Chondrocyte (in vitro differentiated cells): Measurements from ENCODE around the gene SLIT1. TPM values are rescaled to one million over a fixed set of nuclear protein-coding genes. Genes with fewer than 3 reads are reported as not detected.
A peak's percentile ranks its signal among the peaks of the same experiment; 100 is the strongest.

Source experiments
- DNase-seq: peaks from one replicate; pipeline ENCODE4 v3.0.0; 2021; ENCODE audit warnings: mixed read lengths, low spot score
- H3K27ac Mint-ChIP-seq: one replicate; pipeline ENCODE4 v1.8.0; 2021; ENCODE audit warnings: mild to moderate bottlenecking, moderate library complexity, mixed read lengths; ENCODE audit not compliant: unreplicated experiment
- H3K27me3 Mint-ChIP-seq: 2 replicates; pipeline ENCODE4 v1.8.0; 2021; ENCODE audit warnings: low read depth, mixed read lengths
- H3K36me3 Mint-ChIP-seq: 2 replicates; pipeline ENCODE4 v1.8.0; 2021; ENCODE audit warnings: low read depth, mixed read lengths
- H3K4me1 Mint-ChIP-seq: 2 replicates; pipeline ENCODE4 v1.8.0; 2021; ENCODE audit warnings: low read depth, mild to moderate bottlenecking, mixed read lengths
- H3K4me3 Mint-ChIP-seq: one replicate; pipeline ENCODE4 v1.8.0; 2021; ENCODE audit warnings: mild to moderate bottlenecking, moderate library complexity, mixed read lengths; ENCODE audit not compliant: unreplicated experiment
- H3K9me3 Mint-ChIP-seq: 2 replicates; pipeline ENCODE4 v1.8.0; 2021; ENCODE audit warnings: low read depth, mixed read lengths
- long read RNA-seq: library from polyadenylated mRNA; stranded (forward); transcript quantifications from one replicate; pipeline ENCODE4 v2.0.0, GENCODE V29; 2021
- total RNA-seq: library from RNA; stranded (reverse); gene quantifications from 3 replicates; pipeline ENCODE4 v1.2.1, GENCODE V29; 2021
- TF ChIP-seq, protein P1 (sequence below): fragments of 200-600 bp; sonication (generic); IDR thresholded peaks from 2 replicates; pipeline ENCODE4 v1.5.0; 2021; ENCODE audit warnings: antibody characterized with exemption, mild to moderate bottlenecking, moderate library complexity

Gene SLIT1
- total RNA-seq: 0.17 TPM in 1 of 3 replicates, not detected in the others
- long read RNA-seq: 0 reads

DNA sequence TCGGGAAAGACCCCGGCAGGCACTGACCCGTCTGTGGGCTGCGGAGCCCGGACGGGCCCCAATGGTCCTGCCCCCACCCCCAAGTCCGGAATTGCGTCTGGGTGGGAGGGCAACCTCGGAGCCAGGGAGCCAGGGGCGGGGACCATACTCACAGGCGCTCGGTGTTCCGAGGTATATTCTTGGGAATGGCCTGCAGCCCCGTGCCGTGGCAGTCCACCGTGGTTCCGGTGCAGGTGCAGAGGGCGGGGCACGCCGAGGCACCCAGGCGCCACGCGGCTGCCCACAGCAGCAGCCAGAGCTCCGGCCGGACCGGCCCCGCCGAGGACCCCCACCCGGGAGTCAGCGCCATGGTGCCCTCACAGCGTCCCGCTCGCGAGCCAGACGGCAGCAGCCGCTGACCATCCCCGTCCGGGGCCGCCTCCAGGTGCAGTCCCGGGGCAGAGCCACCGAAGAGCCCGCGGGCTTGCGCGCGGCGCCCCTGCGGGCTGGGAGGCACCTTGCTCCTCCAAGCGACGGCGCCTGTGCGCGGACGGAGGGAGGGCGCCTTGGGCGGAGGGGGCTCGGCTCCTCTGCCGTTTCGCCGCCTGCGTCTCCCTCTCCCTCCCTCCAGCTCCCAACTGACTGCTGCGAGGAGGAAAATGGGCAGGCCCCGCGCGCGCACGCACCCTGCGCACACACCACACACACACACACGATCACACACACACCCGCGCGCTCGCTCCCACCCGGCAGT is at the start of gene SLIT1:
Gene SLIT1, minus strand, starts transcription at position 634 of the 733 bp plus-strand sequence. Its CDS starts 285 bp downstream, at position 349.
- Mint-ChIP-seq H3K4me1 (peaks cover 11% of the 10 kb centered on the region), H3K4me3 (peak within 1 kb of the TSS; percentile 52), H3K27me3 (peaks cover 59% of the 10 kb centered on the region), H3K27ac (no peak within 1 kb of the TSS), H3K36me3 (no peaks in the 10 kb centered on the region), H3K9me3 (no peaks in the 10 kb centered on the region)
- TF ChIP-seq, protein P1, sequence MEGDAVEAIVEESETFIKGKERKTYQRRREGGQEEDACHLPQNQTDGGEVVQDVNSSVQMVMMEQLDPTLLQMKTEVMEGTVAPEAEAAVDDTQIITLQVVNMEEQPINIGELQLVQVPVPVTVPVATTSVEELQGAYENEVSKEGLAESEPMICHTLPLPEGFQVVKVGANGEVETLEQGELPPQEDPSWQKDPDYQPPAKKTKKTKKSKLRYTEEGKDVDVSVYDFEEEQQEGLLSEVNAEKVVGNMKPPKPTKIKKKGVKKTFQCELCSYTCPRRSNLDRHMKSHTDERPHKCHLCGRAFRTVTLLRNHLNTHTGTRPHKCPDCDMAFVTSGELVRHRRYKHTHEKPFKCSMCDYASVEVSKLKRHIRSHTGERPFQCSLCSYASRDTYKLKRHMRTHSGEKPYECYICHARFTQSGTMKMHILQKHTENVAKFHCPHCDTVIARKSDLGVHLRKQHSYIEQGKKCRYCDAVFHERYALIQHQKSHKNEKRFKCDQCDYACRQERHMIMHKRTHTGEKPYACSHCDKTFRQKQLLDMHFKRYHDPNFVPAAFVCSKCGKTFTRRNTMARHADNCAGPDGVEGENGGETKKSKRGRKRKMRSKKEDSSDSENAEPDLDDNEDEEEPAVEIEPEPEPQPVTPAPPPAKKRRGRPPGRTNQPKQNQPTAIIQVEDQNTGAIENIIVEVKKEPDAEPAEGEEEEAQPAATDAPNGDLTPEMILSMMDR: no peak
- DNase-seq: peak; percentile 81

DNA sequence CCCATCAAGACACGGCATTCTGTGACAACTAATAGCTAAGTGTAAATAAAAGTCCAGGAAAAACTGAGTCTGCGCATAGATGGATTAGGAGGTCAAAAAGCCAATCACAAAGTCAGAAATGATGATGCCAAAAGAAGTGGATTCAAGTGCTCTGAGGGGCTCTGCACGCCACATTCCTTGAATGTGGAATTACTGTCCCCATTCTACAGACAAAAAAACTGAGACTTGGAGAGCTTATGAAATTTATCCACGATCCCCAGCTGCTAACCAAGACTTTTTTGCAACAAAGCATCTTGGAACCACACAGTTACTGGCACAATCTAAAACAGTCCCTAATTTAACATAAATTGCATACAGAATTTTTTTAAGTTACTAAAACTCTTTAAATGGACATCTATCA is 49.6 kb upstream of the SLIT1 start:
- Mint-ChIP-seq H3K36me3 (peaks cover 2% of the 10 kb centered on the region), H3K27ac (no peak overlapping the region), H3K4me1 (peaks cover 1% of the 10 kb centered on the region), H3K9me3 (no peaks in the 10 kb centered on the region), H3K4me3 (no peak overlapping the region), H3K27me3 (no peaks in the 10 kb centered on the region)
- TF ChIP-seq, protein P1: no peak
- no peak for DNase-seq

DNA sequence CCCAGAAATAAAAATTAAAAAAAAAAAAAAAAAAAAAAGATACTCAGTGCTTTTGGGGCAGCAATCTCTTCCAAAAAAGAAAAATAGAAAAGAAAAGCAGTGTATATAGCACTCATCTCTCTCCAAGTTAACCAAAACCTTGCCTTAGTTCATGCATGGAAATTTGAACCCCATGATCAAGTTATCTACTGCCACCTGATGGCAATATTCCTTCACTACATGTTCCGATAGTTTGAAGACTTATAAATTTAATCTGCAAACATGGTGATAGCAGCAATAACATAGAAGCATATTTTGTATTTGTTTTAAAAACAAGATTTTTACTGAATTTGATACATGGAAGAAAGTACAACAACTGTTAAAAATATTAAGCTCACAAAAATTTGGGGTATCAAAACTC is 48.6 kb upstream of the SLIT1 start:
- H3K27me3 Mint-ChIP-seq: no peaks in the 10 kb centered on the region
- DNase-seq: no peak
- H3K27ac Mint-ChIP-seq: no peak overlapping the region
- peaks cover 2% of the 10 kb centered on the region for H3K36me3 Mint-ChIP-seq
- TF ChIP-seq, protein P1: peak; percentile 86
- no peak overlapping the region for H3K4me3 Mint-ChIP-seq
- peaks cover 7% of the 10 kb centered on the region for H3K4me1 Mint-ChIP-seq
- no peaks in the 10 kb centered on the region for H3K9me3 Mint-ChIP-seq

DNA sequence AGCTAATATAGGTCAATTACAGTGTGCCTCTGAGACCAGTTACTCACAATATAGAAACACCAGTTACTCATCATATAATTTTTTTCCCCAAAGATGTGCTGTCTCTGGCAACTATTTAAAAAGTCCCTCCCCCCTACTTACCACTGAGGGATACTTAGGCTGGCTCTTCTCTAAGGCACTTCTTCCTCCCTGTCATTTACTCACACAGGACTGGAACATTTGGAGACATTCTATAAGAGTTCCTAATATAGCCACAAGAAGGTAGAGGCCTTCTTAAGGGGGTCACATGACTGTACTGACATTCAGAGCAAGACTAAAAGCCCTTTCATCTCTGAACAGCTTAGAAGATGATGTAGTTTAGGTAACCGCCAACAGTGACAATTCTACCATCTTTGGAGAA is 44.4 kb upstream of the SLIT1 start:
- Mint-ChIP-seq H3K9me3 (no peaks in the 10 kb centered on the region), H3K27ac (no peak overlapping the region), H3K36me3 (peaks cover 5% of the 10 kb centered on the region), H3K4me1 (peaks cover 7% of the 10 kb centered on the region), H3K4me3 (no peak overlapping the region), H3K27me3 (no peaks in the 10 kb centered on the region)
- DNase-seq: no peak
- TF ChIP-seq, protein P1: no peak

DNA sequence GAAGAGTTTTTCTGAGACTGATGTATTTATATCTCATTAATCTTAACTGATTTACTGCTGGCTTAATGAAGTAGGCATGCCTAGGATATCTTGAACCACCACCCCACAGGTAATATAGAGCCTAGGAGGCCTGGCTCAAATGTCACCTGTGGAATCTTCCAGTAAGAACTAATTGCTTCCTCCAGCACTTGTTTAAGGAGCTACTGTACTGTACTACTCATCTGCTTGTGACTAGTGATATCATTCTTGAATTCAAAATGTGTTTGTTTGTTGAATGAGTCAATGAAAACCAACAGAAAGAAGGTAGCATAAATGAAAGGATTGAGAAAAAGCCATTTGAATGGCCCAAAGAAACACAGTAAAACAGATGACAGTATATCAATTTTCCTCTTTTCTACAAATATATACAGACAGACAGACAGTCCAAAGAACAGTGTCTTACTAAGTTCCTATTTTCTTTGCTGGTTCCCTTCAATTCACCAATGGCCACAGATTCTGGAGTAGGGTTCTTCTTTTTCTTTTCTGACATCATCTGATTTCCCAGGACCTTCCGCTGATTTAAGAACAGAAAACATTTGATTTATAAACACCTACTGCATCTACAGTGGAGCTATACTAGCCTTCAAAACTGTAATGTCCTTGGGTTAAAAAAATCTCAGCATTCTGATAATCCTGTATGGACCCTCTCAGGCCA is 43.7 kb upstream of the SLIT1 start:
- no peak for DNase-seq
- H3K4me1 Mint-ChIP-seq: peaks cover 7% of the 10 kb centered on the region
- no peak overlapping the region for H3K4me3 Mint-ChIP-seq
- H3K36me3 Mint-ChIP-seq: peaks cover 5% of the 10 kb centered on the region
- H3K27ac Mint-ChIP-seq: no peak overlapping the region
- H3K27me3 Mint-ChIP-seq: no peaks in the 10 kb centered on the region
- H3K9me3 Mint-ChIP-seq: no peaks in the 10 kb centered on the region
- TF ChIP-seq, protein P1: no peak
